HepG2 (cell line): ENCODE results near the gene LTC4S. TPM values are rescaled to one million over a fixed set of nuclear protein-coding genes. Genes with fewer than 3 reads are reported as not detected.
A peak's percentile ranks its signal among the peaks of the same experiment; 100 is the strongest.

Experiments
- DMAP1 ChIP-seq: IDR thresholded peaks from 2 replicates; pipeline ENCODE4 v1.6.1; 2016
- GATAD1 ChIP-seq: IDR thresholded peaks from 2 replicates; pipeline ENCODE4 v1.6.1; 2016; ENCODE audit warnings: missing genetic modification reagents, missing compliant biosample characterization
- KLF12 ChIP-seq: sonication (generic); formaldehyde crosslinking; IDR thresholded peaks from 2 replicates; pipeline ENCODE4 v1.4.0; 2020; ENCODE audit warnings: missing genetic modification reagents, borderline replicate concordance
- KMT2B ChIP-seq: IDR thresholded peaks from 2 replicates; pipeline ENCODE4 v1.6.1; 2016; ENCODE audit warnings: missing genetic modification reagents, missing compliant biosample characterization
- POLR2G ChIP-seq: fragments of 200-400 bp; formaldehyde crosslinking; IDR thresholded peaks from 2 replicates; pipeline ENCODE4 v1.6.1; 2018; ENCODE audit warnings: mild to moderate bottlenecking, low read depth, low read length, moderate library complexity
- ZBTB7A ChIP-seq: sonication (generic); formaldehyde crosslinking; IDR thresholded peaks from 2 replicates; pipeline ENCODE4 v1.8.0; 2022; ENCODE audit warnings: mild to moderate bottlenecking, missing genetic modification reagents
- ZKSCAN1 ChIP-seq: fragments of 150-350 bp; IDR thresholded peaks from 2 replicates; pipeline ENCODE4 v1.6.1; 2014; ENCODE audit warnings: low read length
- ZNF780A ChIP-seq: sonication (generic); formaldehyde crosslinking; IDR thresholded peaks from 2 replicates; pipeline ENCODE4 v1.8.0; 2022; ENCODE audit warnings: mild to moderate bottlenecking, missing genetic modification reagents, moderate library complexity
- ZNF782 ChIP-seq: sonication (generic); formaldehyde crosslinking; IDR thresholded peaks from 2 replicates; pipeline ENCODE4 v1.4.0; 2020; ENCODE audit warnings: missing genetic modification reagents, mild to moderate bottlenecking, borderline replicate concordance
- polyA plus RNA-seq, 8 experiments: library from polyadenylated mRNA; depleted of rRNA in 3 of 8; stranded (reverse) in 7 of 8; unstranded in 1 of 8; fragments of >200 nt; fragmentation: Illumina TruSeq in 4 of 8; extraction: Trizol in 4 of 8; gene quantifications; 2 replicates each; pipeline versions ENCODE4 v1.2.1 to v1.2.3, GENCODE V29; 2011 to 2016; ENCODE audit warnings: low read depth in 4 of 8, missing spikeins in 1 of 8, mixed read lengths in 1 of 8; ENCODE audit not compliant: insufficient read depth in 1 of 8
- total RNA-seq, 5 experiments: library from RNA; depleted of rRNA; stranded (reverse); fragments of >200 nt; fragmentation: Illumina TruSeq; extraction: Trizol; gene quantifications; 2 replicates each; pipeline ENCODE4 v1.2.3, GENCODE V29; 2016; ENCODE audit warnings: low read depth in 1 of 5
- TF ChIP-seq, protein P1 (sequence below): sonication (generic); formaldehyde crosslinking; IDR thresholded peaks from 2 replicates; pipeline ENCODE4 v1.4.0; 2020; ENCODE audit warnings: low read depth, missing genetic modification reagents
- TF ChIP-seq, protein P2 (sequence below): sonication (generic); formaldehyde crosslinking; IDR thresholded peaks from 2 replicates; pipeline ENCODE4 v1.8.1; 2023; ENCODE audit warnings: missing genetic modification reagents, mild to moderate bottlenecking, borderline replicate concordance
- TF ChIP-seq, protein P3 (sequence below): sonication (generic); formaldehyde crosslinking; IDR thresholded peaks from 2 replicates; pipeline ENCODE4 v1.4.0; 2020; ENCODE audit warnings: mild to moderate bottlenecking, missing genetic modification reagents
- TF ChIP-seq, protein P4 (sequence below): sonication (generic); formaldehyde crosslinking; IDR thresholded peaks from 2 replicates; pipeline ENCODE4 v1.4.0; 2020; ENCODE audit warnings: missing genetic modification reagents
- TF ChIP-seq, protein P5 (sequence below): sonication (generic); formaldehyde crosslinking; IDR thresholded peaks from 2 replicates; pipeline ENCODE4 v1.8.0; 2022; ENCODE audit warnings: missing genetic modification reagents, mild to moderate bottlenecking, borderline replicate concordance
- TF ChIP-seq, protein P6 (sequence below): sonication (generic); formaldehyde crosslinking; IDR thresholded peaks from 2 replicates; pipeline ENCODE4 v1.4.0; 2020; ENCODE audit warnings: missing genetic modification reagents, borderline replicate concordance

Gene LTC4S
- total and polyA plus RNA-seq, 2 of the 13 experiments (the other 11 are each of a cell fraction or from before 2014, with no cell fraction given) = 0.35 TPM; not detected in 1

DNA sequence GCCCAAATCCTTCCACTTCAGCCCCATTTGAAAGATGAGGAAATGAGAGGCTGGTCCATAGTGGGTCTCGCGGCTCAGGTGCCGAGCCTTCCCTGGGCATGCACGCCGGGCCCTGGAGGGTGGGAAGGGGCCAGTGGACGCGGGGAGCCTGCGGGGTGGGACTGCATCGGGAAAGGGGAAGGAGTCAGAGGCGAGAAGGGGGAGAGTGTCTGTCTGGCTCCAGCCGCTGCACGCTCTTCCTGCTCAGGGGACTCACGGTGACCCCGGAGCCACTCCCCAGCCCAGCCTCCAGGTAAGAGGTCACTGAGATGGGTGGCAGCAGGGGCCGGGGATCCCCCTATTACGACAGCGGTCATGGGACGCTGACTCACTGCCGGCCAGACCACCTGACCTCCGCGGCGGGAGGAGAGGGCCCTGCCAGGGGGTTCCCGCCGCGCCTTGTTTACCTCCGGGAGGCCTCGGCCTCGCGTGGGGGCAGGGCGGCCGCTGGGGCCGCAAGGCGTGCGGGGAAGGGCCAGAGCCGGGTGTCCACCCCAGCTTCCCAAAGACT, 25.0 kb downstream of the LTC4S start (continued):
- TF ChIP-seq, protein P1, sequence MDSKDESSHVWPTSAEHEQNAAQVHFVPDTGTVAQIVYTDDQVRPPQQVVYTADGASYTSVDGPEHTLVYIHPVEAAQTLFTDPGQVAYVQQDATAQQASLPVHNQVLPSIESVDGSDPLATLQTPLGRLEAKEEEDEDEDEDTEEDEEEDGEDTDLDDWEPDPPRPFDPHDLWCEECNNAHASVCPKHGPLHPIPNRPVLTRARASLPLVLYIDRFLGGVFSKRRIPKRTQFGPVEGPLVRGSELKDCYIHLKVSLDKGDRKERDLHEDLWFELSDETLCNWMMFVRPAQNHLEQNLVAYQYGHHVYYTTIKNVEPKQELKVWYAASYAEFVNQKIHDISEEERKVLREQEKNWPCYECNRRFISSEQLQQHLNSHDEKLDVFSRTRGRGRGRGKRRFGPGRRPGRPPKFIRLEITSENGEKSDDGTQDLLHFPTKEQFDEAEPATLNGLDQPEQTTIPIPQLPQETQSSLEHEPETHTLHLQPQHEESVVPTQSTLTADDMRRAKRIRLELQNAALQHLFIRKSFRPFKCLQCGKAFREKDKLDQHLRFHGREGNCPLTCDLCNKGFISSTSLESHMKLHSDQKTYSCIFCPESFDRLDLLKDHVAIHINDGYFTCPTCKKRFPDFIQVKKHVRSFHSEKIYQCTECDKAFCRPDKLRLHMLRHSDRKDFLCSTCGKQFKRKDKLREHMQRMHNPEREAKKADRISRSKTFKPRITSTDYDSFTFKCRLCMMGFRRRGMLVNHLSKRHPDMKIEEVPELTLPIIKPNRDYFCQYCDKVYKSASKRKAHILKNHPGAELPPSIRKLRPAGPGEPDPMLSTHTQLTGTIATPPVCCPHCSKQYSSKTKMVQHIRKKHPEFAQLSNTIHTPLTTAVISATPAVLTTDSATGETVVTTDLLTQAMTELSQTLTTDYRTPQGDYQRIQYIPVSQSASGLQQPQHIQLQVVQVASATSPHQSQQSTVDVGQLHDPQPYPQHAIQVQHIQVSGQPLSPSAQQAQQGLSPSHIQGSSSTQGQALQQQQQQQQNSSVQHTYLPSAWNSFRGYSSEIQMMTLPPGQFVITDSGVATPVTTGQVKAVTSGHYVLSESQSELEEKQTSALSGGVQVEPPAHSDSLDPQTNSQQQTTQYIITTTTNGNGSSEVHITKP (CRISPR knock-in tag) = peak; percentile 94
- TF ChIP-seq KLF12 (0 out of 2 replicates have a peak, but pooled peaks have one; percentile 62), ZNF782 (CRISPR knock-in tag) (0 out of 2 replicates have a peak, but pooled peaks have one; percentile 19), DMAP1 (CRISPR knock-in tag) (peak; percentile 81; the same call in 1 of the 2 replicates), KMT2B (CRISPR knock-in tag) (no peak), ZNF780A (CRISPR knock-in tag) (peak; percentile 71; the same call in 1 of the 2 replicates), ZKSCAN1 (no peak), POLR2G (peak; percentile 3), GATAD1 (CRISPR knock-in tag) (peak; percentile 43; the same call in 1 of the 2 replicates), ZBTB7A (CRISPR knock-in tag) (peak; percentile 59; the same call in 1 of the 2 replicates)
- TF ChIP-seq, protein P2, sequence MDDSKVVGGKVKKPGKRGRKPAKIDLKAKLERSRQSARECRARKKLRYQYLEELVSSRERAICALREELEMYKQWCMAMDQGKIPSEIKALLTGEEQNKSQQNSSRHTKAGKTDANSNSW (CRISPR knock-in tag) = peak; percentile 44; the same call in 1 of the 2 replicates
- TF ChIP-seq, protein P3, sequence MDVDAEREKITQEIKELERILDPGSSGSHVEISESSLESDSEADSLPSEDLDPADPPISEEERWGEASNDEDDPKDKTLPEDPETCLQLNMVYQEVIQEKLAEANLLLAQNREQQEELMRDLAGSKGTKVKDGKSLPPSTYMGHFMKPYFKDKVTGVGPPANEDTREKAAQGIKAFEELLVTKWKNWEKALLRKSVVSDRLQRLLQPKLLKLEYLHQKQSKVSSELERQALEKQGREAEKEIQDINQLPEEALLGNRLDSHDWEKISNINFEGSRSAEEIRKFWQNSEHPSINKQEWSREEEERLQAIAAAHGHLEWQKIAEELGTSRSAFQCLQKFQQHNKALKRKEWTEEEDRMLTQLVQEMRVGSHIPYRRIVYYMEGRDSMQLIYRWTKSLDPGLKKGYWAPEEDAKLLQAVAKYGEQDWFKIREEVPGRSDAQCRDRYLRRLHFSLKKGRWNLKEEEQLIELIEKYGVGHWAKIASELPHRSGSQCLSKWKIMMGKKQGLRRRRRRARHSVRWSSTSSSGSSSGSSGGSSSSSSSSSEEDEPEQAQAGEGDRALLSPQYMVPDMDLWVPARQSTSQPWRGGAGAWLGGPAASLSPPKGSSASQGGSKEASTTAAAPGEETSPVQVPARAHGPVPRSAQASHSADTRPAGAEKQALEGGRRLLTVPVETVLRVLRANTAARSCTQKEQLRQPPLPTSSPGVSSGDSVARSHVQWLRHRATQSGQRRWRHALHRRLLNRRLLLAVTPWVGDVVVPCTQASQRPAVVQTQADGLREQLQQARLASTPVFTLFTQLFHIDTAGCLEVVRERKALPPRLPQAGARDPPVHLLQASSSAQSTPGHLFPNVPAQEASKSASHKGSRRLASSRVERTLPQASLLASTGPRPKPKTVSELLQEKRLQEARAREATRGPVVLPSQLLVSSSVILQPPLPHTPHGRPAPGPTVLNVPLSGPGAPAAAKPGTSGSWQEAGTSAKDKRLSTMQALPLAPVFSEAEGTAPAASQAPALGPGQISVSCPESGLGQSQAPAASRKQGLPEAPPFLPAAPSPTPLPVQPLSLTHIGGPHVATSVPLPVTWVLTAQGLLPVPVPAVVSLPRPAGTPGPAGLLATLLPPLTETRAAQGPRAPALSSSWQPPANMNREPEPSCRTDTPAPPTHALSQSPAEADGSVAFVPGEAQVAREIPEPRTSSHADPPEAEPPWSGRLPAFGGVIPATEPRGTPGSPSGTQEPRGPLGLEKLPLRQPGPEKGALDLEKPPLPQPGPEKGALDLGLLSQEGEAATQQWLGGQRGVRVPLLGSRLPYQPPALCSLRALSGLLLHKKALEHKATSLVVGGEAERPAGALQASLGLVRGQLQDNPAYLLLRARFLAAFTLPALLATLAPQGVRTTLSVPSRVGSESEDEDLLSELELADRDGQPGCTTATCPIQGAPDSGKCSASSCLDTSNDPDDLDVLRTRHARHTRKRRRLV (CRISPR knock-in tag) = peak; percentile 30
- TF ChIP-seq, protein P4, sequence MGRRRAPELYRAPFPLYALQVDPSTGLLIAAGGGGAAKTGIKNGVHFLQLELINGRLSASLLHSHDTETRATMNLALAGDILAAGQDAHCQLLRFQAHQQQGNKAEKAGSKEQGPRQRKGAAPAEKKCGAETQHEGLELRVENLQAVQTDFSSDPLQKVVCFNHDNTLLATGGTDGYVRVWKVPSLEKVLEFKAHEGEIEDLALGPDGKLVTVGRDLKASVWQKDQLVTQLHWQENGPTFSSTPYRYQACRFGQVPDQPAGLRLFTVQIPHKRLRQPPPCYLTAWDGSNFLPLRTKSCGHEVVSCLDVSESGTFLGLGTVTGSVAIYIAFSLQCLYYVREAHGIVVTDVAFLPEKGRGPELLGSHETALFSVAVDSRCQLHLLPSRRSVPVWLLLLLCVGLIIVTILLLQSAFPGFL (CRISPR knock-in tag) = no peak
- TF ChIP-seq, protein P5, sequence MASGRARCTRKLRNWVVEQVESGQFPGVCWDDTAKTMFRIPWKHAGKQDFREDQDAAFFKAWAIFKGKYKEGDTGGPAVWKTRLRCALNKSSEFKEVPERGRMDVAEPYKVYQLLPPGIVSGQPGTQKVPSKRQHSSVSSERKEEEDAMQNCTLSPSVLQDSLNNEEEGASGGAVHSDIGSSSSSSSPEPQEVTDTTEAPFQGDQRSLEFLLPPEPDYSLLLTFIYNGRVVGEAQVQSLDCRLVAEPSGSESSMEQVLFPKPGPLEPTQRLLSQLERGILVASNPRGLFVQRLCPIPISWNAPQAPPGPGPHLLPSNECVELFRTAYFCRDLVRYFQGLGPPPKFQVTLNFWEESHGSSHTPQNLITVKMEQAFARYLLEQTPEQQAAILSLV (CRISPR knock-in tag) = peak; percentile 92
- TF ChIP-seq, protein P6, sequence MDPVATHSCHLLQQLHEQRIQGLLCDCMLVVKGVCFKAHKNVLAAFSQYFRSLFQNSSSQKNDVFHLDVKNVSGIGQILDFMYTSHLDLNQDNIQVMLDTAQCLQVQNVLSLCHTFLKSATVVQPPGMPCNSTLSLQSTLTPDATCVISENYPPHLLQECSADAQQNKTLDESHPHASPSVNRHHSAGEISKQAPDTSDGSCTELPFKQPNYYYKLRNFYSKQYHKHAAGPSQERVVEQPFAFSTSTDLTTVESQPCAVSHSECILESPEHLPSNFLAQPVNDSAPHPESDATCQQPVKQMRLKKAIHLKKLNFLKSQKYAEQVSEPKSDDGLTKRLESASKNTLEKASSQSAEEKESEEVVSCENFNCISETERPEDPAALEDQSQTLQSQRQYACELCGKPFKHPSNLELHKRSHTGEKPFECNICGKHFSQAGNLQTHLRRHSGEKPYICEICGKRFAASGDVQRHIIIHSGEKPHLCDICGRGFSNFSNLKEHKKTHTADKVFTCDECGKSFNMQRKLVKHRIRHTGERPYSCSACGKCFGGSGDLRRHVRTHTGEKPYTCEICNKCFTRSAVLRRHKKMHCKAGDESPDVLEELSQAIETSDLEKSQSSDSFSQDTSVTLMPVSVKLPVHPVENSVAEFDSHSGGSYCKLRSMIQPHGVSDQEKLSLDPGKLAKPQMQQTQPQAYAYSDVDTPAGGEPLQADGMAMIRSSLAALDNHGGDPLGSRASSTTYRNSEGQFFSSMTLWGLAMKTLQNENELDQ (CRISPR knock-in tag) = 0 out of 2 replicates have a peak, but pooled peaks have one; percentile 46
